CD14-positive monocyte (primary cell): ENCODE results near the gene HMCN1. TPM values are rescaled to one million over a fixed set of nuclear protein-coding genes. Genes with fewer than 3 reads are reported as not detected.

Experiments used
- DNase-seq, 3 donors: peaks; one replicate each; pipeline ENCODE4 v3.0.0-alpha.2; 2011 to 2022
- H2AFZ ChIP-seq: 2 replicates; pipeline ENCODE4 v1.6.0; 2012; ENCODE audit warnings: mild to moderate bottlenecking, low read depth, low read length, inconsistent platforms; ENCODE audit not compliant: insufficient read depth, poor library complexity, severe bottlenecking
- H3K27ac ChIP-seq, 2 donors: 1 replicate in 1 of 2; 2 replicates in 1 of 2; pipeline ENCODE4 v1.5.1; 2012 to 2013; ENCODE audit warnings: low read length in 2 of 2, control low read depth in 1 of 2, inconsistent platforms in 1 of 2, low read depth in 1 of 2, mild to moderate bottlenecking in 1 of 2
- H3K27me3 ChIP-seq, 2 donors: one replicate each; pipeline versions ENCODE4 v1.6.0 to v1.6.1; 2011 to 2013; ENCODE audit warnings: low read length in 2 of 2; ENCODE audit not compliant: control insufficient read depth in 2 of 2, insufficient read depth in 2 of 2
- H3K36me3 ChIP-seq, 2 donors: replicated peaks in 1 of 2; 1 replicate in 1 of 2; 2 replicates in 1 of 2; pipeline versions ENCODE4 v1.5.1 to v1.6.1; 2012 to 2013; ENCODE audit warnings: low read length in 2 of 2, control low read depth in 1 of 2, inconsistent platforms in 1 of 2, mild to moderate bottlenecking in 1 of 2; ENCODE audit not compliant: insufficient read depth in 2 of 2, control insufficient read depth in 1 of 2
- H3K4me1 ChIP-seq, 2 donors: 1 replicate in 1 of 2; 2 replicates in 1 of 2; pipeline versions ENCODE4 v1.5.1 to v1.6.1; 2012 to 2013; ENCODE audit warnings: low read length in 2 of 2, control low read depth in 1 of 2, inconsistent platforms in 1 of 2, mild to moderate bottlenecking in 1 of 2, moderate library complexity in 1 of 2; ENCODE audit not compliant: insufficient read depth in 2 of 2, control insufficient read depth in 1 of 2
- H3K4me2 ChIP-seq: replicated peaks from 2 replicates; pipeline ENCODE3; 2012; ENCODE audit warnings: low read length, moderate library complexity, mild to moderate bottlenecking; ENCODE audit not compliant: poor library complexity, severe bottlenecking; ENCODE audit errors: extremely low read depth
- H3K4me3 ChIP-seq, 3 experiments: fragments of 200-600 bp in 1 of 3; sonication (generic) in 1 of 3; replicated peaks in 1 of 3; 1 replicate in 2 of 3; 2 replicates in 1 of 3; pipeline ENCODE4 v1.5.1; 2011 to 2013; ENCODE audit warnings: low read length in 3 of 3, mild to moderate bottlenecking in 3 of 3, control low read depth in 2 of 3, low read depth in 2 of 3, inconsistent platforms in 1 of 3, moderate library complexity in 1 of 3
- H3K79me2 ChIP-seq: 2 replicates; pipeline ENCODE4 v1.6.0; 2012; ENCODE audit warnings: mild to moderate bottlenecking, control low read depth, inconsistent platforms, low read length, moderate library complexity; ENCODE audit not compliant: insufficient read depth
- H3K9ac ChIP-seq: 2 replicates; pipeline ENCODE4 v1.6.0; 2017; ENCODE audit warnings: low read length, mild to moderate bottlenecking; ENCODE audit not compliant: insufficient read depth, poor library complexity, severe bottlenecking
- H3K9me3 ChIP-seq, 2 donors: replicated peaks in 1 of 2; 1 replicate in 1 of 2; 2 replicates in 1 of 2; pipeline versions ENCODE4 v1.5.1 to v1.6.1; 2012 to 2013; ENCODE audit warnings: low read length in 2 of 2, control low read depth in 1 of 2; ENCODE audit not compliant: control insufficient read depth in 1 of 2, insufficient read depth in 1 of 2
- H4K20me1 ChIP-seq: 2 replicates; pipeline ENCODE4 v1.6.0; 2012; ENCODE audit warnings: mild to moderate bottlenecking, low read length, control low read depth, moderate library complexity; ENCODE audit not compliant: insufficient read depth
- H3K27ac Mint-ChIP-seq, 7 donors: one replicate each; pipeline ENCODE4 v1.8.0; 2020; ENCODE audit warnings: mild to moderate bottlenecking in 7 of 7, mixed read lengths in 7 of 7, moderate library complexity in 6 of 7, inconsistent platforms in 2 of 7
- H3K27me3 Mint-ChIP-seq, 3 donors: one replicate each; pipeline ENCODE4 v1.8.0; 2021 to 2022; ENCODE audit warnings: low read depth in 3 of 3, mild to moderate bottlenecking in 3 of 3, mixed read lengths in 3 of 3, moderate library complexity in 3 of 3, inconsistent platforms in 1 of 3
- H3K36me3 Mint-ChIP-seq, 2 donors: one replicate each; pipeline ENCODE4 v1.8.0; 2020; ENCODE audit warnings: mixed read lengths in 2 of 2, inconsistent platforms in 1 of 2, mild to moderate bottlenecking in 1 of 2
- H3K4me1 Mint-ChIP-seq: one replicate; pipeline ENCODE4 v1.8.0; 2020; ENCODE audit warnings: mild to moderate bottlenecking, mixed read lengths
- H3K4me3 Mint-ChIP-seq, 2 donors: one replicate each; pipeline ENCODE4 v1.8.0; 2020; ENCODE audit warnings: mild to moderate bottlenecking in 2 of 2, mixed read lengths in 2 of 2, moderate library complexity in 1 of 2
- H3K9me3 Mint-ChIP-seq, 7 donors: one replicate each; pipeline ENCODE4 v1.8.0; 2020 to 2022; ENCODE audit warnings: mixed read lengths in 7 of 7, mild to moderate bottlenecking in 6 of 7, moderate library complexity in 6 of 7, inconsistent platforms in 2 of 7
- CTCF ChIP-seq: fragments of 200-600 bp; IDR thresholded peaks from one replicate; pipeline ENCODE4 v1.8.0; 2022; ENCODE audit warnings: antibody characterized with exemption, mild to moderate bottlenecking
- WGBS: methylation state at CpG from one replicate; pipeline ENCODE4 v1.1.5; 2013; ENCODE audit warnings: missing lambda C conversion rate; ENCODE audit not compliant: insufficient coverage; 5-methylcytosine and 5-hydroxymethylcytosine counted together
- intact Hi-C, 2 donors: fragments of 100-400 bp; cut with micrococcal nuclease; formaldehyde crosslinking; loops; one replicate each; pipeline versions ENCODE4 v1.15.0 to v1.15.1; 2023
- polyA plus RNA-seq, 3 donors: library from polyadenylated mRNA; depleted of rRNA in 1 of 3; unstranded in 2 of 3; stranded (reverse) in 1 of 3; fragments of 300-500 nt in 2 of 3; fragments of >200 nt in 1 of 3; fragmentation: Illumina TruSeq in 2 of 3; gene quantifications; 1 replicate in 2 of 3; 2 replicates in 1 of 3; pipeline ENCODE4 v1.2.3, GENCODE V29; 2012 to 2021

HMCN1 gene
- polyA plus RNA-seq, 3 donors, result not detected

DNA sequence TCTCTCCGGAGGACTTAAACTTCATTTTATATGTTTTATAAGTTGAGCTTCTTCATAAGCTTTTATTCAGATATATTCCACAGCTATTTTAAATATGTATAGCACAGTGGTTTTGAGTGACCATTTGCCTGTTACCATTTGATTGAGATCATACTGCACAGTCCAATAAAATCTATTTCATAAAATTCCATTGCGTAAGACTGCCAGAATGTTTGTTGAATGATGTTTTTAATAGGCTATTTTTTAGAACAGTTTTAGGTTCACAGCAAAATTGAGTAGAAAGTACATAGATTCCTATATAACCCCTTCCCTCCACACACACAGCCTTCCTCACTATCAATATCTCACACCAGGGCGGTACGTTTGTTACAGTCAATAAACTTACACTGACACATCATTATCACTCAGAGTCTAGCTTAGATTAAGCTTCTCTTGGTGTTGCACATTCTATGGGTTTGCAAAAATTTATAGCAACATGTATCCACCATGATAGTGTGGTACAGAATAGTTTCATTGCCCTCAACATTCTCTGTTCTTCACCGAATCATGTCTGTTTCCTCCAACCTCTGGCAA is 433.0 kb downstream of the HMCN1 start:
- Histone ChIP-seq H2AFZ (no peak overlapping the region), H3K27me3 (no peaks in the 10 kb centered on the region), H3K79me2 (no peaks in the 10 kb centered on the region), H3K4me2 (no peak overlapping the region), H3K36me3 (no peaks in the 10 kb centered on the region), H3K9me3 (peaks cover 0 to 6% of the 10 kb centered on the region in 2 donors), H4K20me1 (no peaks in the 10 kb centered on the region), H3K4me1 (no peaks in the 10 kb centered on the region), H3K27ac (no peak overlapping the region), H3K9ac (no peak overlapping the region), H3K4me3 (no peak overlapping the region)
- TF ChIP-seq CTCF, result no peak
- WGBS, result no CpG with 5 or more reads among the region's 5 CpGs
- no peak overlapping the region for H3K27ac Mint-ChIP-seq
- H3K36me3 Mint-ChIP-seq, result no peaks in the 10 kb centered on the region
- no peak overlapping the region for H3K4me3 Mint-ChIP-seq
- no peaks in the 10 kb centered on the region for H3K27me3 Mint-ChIP-seq
- no peaks in the 10 kb centered on the region for H3K4me1 Mint-ChIP-seq
- H3K9me3 Mint-ChIP-seq, result peaks cover 0 to 13% (median 10%) of the 10 kb centered on the region in 7 donors
- DNase-seq, result no peak
- intact Hi-C loops, result no loop called here

- no peaks in the 10 kb centered on the region for H4K20me1 ChIP-seq
- intact Hi-C loops, result no loop called here
- H3K36me3 Mint-ChIP-seq, result no peaks in the 10 kb centered on the region
- H3K79me2 ChIP-seq, result no peaks in the 10 kb centered on the region
- no peak overlapping the region for H3K4me3 ChIP-seq
- WGBS, result 90% methylated on average over 2 of the region's 4 CpGs
- peaks cover 0 to 6% (median 0%) of the 10 kb centered on the region in 7 donors for H3K9me3 Mint-ChIP-seq
- H3K9me3 ChIP-seq, result no peaks in the 10 kb centered on the region
- no peaks in the 10 kb centered on the region for H3K27me3 ChIP-seq
- no peaks in the 10 kb centered on the region for H3K4me1 Mint-ChIP-seq
- no peak overlapping the region for H3K4me3 Mint-ChIP-seq
- H3K9ac ChIP-seq, result no peak overlapping the region
- H3K27me3 Mint-ChIP-seq, result peaks cover 0 to 5% (median 2%) of the 10 kb centered on the region in 3 donors
- H3K27ac ChIP-seq, result no peak overlapping the region
- H3K4me1 ChIP-seq, result no peaks in the 10 kb centered on the region
- H3K4me2 ChIP-seq, result no peak overlapping the region
- H2AFZ ChIP-seq, result no peak overlapping the region
- no peak for DNase-seq
- H3K36me3 ChIP-seq, result no peaks in the 10 kb centered on the region
- TF ChIP-seq CTCF, result no peak
- no peak overlapping the region for H3K27ac Mint-ChIP-seq
Observed at GRCh38 chr1:186175588-186175987, 441.4 kb downstream of the HMCN1 start.
